C4-2B (cell line): ENCODE measurements around the gene B3GAT1.
"Not testable (repeated sequence)": the region's sequence is repeated elsewhere in the genome, so short reads cannot be mapped to it uniquely, and the experiment has no call there.

ENCODE experiments used
- H3K27ac ChIP-seq: fragments of 450-650 bp; 2 replicates; pipeline ENCODE4 v1.5.1; 2017
- CTCF ChIP-seq: fragments of 450-650 bp; conservative IDR thresholded peaks from 2 replicates; pipeline ENCODE4 v1.5.1; 2017; ENCODE audit warnings: mild to moderate bottlenecking
- ZFX ChIP-seq: fragments of 450-650 bp; IDR thresholded peaks from 2 replicates; pipeline ENCODE4 v1.6.1; 2017

B3GAT1 gene

DNA sequence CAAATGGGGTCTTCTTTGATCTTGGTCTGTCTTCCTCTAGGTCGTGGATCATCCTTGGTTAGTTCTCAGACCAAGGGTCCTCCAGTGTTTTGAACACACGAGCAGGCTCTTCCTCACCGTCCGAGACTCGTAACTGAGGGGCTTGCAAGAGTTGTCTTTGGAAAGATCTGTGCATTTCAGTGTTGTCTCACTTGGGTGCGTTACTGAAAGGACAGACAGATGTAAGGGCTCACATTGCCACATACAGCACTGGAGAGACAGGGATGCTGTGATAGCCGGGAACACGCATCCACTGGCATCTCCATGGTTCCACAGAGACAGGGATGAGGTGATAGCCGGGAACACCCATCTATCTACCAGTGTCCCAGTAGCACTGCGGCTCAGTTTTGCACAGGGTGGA lies 64.6 kb downstream of the B3GAT1 start:
- H3K27ac ChIP-seq = no peak overlapping the region
- TF ChIP-seq CTCF (no peak), ZFX (no peak)

GRCh38 chr11:134346976-134347350 lies 65.1 kb downstream of the B3GAT1 start:
- no peak overlapping the region for H3K27ac ChIP-seq

DNA sequence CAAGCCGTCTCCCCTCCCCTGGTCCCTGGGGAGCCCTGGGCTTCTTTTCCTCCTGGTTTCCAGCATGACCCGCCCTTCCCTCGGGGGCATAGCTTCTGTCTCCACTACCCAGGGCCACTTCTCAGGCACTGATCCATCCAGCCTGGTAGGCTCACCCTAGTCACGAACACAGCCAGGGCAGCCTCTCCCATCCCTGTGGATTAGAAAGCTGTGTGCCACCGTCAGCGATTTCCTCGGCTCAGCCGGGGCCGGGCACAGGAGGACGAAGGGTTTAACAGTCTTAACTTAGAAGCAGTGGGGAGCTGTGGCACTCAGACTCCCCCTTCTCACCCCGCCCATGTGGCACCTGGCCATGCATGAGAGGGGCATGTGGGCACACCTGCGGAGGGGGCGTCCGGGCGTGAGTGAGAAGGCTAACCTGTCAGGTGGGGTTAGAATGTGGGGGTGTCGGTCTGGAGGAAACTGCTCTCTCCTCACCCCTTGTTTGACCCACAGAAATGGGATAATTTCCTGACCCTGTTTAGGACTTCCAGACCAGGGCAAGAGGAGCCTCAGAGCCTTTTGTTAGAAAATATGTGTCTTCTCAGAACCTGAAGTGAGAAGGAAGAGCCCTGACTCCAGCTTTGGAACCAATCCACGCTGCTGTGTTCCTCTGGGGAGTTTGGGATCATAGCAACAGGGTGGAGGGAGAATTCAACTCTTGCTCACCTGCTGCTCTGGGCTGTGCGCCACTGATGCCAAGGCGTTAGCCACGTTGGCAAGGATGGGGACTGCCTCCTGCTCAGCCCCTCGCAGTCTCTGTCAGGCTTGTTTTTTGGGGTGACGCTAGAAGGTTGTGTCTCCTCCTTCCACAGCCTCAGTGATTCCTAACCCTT lies 65.7 kb downstream of the B3GAT1 start:
- no peak overlapping the region for H3K27ac ChIP-seq
- TF ChIP-seq ZFX (no peak), CTCF (no peak)

More at GRCh38 chr11:134346976-134347350, 65.1 kb downstream of the B3GAT1 start:
- TF ChIP-seq CTCF (no peak), ZFX (no peak)

DNA sequence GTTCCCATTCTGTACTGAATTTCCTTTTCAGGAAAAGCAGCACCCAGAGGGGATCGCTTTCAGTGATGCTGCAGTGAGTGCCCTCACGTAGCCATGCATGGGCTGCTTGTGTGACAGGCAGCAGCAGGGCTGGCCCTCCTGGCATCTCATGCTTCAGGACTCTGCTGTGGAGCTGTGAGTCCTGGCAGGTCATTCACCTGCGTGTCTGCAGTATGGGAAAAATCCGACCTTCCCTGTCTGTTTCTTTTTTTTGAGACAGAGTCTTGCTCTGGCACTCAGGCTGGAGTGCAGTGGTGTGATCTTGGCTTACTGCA lies 66.8 kb downstream of the B3GAT1 start:
- TF ChIP-seq CTCF = no peak
- TF ChIP-seq ZFX = no peak
- H3K27ac ChIP-seq = no peak overlapping the region

GRCh38 chr11:134344497-134345236 lies 67.4 kb downstream of the B3GAT1 start:
- H3K27ac ChIP-seq = not testable (repeated sequence)

DNA sequence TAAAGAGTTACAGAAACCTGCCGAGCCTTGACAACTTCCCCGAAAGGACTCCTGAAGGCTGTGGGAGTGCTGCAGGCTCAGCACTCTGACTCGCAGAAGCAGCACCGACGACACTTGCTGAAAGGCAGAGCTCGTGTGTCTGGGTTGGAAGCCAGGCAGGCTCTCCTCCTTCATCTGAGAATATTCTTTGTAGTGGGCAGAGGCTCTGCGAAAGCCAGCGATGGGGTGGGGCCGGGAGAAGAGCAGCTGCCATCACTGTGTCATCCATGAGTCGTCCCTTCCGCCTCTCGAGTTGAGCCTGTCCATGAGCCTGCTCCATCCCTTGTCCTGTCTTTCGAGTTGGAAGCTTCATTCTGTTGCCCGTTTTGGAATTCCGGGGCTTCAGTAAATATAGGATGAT lies 68.4 kb downstream of the B3GAT1 start:
- TF ChIP-seq CTCF (no peak), ZFX (no peak)

DNA sequence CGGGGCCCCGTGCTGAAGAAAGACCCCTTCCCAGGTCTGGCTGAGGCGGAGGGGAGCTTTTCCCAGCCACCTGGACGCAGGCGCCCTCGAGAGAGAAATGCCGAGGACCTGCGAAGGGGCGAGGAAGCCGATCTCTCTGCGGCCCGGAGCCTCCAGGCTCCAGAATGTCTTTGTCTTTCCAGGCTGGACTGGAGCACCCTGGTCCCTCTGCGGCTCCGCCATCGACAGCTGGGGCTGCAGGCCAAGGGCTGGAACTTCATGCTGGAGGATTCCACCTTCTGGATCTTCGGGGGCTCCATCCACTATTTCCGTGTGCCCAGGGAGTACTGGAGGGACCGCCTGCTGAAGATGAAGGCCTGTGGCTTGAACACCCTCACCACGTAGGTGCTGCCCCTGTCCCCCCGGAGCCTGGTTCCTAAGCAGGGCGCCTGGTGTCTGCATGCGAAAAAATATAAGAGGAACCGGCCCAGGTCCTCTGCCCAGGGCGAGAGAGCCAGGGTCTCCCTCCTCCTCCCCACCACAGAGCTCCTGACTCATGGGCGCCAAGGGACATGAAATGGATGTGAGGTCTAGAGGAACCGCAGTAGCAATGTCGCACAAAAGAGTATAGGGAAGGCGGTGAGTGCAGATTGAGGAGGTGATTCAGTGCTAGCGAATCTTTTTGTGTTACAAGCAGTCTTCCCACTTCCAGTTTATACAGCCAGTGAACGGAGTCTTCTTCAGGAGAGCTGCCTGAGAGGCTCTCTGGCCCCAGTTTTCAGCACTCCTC lies 69.3 kb downstream of the B3GAT1 start:
- H3K27ac ChIP-seq = no peak overlapping the region

More for the DNA sequence above, 68.4 kb downstream of the B3GAT1 start:
- H3K27ac ChIP-seq = no peak overlapping the region

More for the DNA sequence above, 69.3 kb downstream of the B3GAT1 start:
- TF ChIP-seq CTCF = no peak
- TF ChIP-seq ZFX = no peak
